Measurements from ENCODE around the gene GRID2.

Gene GRID2

DNA sequence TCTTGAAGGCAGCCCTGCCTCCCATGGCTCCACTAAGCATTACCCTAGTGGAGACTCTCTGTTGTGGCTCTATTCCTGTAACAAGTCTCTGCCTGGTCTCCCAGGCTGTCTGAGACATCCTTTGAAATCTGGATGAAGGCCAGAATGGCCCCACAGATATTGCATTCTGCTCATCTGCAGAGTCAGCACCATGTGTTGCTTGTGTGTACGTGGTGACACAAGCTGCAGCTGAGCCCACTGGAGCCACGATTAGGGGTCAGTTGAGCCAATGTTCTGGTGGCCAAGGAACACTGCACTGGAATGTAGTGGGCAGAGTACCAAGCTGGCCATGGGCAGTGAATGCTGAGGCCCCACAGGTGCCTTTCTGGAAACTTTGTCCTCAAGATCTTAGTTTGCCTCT, 29.2 kb downstream of the GRID2 start:
- DNase-seq (ENCODE audit: extremely low read depth, low read depth), result no peak
- no peak for TF ChIP-seq CTCF (IDR thresholded peaks at IDR 0.05; ENCODE audit: low read depth, low read length, missing control alignments)
- no peak overlapping the region for H3K4me3 ChIP-seq (replicated peaks; ENCODE audit: low read depth, low read length)

GRCh38 chr4:92334716-92335350, 31.1 kb downstream of the GRID2 start:
- no peak overlapping the region for H3K4me3 ChIP-seq (replicated peaks; ENCODE audit: low read depth, low read length)
- no peak for TF ChIP-seq CTCF (IDR thresholded peaks at IDR 0.05; ENCODE audit: low read depth, low read length, missing control alignments)
- DNase-seq (ENCODE audit: extremely low read depth, low read depth), result no peak

DNA sequence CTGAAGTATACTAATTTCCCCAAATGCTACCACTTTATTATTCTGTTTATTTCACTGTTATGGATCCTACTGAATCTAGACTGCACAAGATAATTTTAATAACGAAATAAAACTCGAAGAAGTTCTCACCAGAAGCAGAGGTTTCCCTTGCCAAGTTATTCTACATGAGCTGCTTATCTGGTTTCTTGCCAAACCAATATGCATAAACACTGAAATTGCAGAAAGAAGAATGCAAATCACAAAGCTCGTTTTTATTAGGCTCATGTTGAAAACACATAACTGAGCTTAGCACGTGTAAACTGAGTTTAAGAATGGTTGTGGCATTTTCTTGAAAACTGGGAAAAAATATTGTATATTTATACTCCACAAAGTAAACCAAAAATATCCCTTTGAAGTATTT, 35.9 kb downstream of the GRID2 start:
- no peak for DNase-seq (ENCODE audit: extremely low read depth, low read depth)
- no peak overlapping the region for H3K4me3 ChIP-seq (replicated peaks; ENCODE audit: low read depth, low read length)
- no peak for TF ChIP-seq CTCF (IDR thresholded peaks at IDR 0.05; ENCODE audit: low read depth, low read length, missing control alignments)

DNA sequence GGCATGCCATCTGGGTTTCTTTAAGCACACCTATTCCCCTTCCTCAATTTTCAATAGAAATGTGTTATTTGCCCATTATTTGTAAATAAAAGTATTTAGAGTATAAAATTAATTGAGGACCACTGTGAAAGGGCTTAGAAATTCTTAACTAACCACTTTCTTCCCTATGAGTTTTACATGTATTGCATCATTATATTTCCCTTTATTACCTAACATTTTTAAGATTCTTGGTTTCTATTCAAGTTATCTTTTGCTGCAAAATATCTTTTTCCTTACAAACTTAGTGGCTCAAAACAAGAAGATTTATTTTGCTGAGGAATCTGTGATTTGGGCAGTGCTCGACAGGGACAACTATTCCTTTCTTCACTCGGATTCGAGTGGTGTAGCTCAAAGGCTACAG, 40.5 kb downstream of the GRID2 start:
- TF ChIP-seq CTCF (IDR thresholded peaks at IDR 0.05; ENCODE audit: low read depth, low read length, missing control alignments), result no peak
- no peak for DNase-seq (ENCODE audit: extremely low read depth, low read depth)
- no peak overlapping the region for H3K4me3 ChIP-seq (replicated peaks; ENCODE audit: low read depth, low read length)

DNA sequence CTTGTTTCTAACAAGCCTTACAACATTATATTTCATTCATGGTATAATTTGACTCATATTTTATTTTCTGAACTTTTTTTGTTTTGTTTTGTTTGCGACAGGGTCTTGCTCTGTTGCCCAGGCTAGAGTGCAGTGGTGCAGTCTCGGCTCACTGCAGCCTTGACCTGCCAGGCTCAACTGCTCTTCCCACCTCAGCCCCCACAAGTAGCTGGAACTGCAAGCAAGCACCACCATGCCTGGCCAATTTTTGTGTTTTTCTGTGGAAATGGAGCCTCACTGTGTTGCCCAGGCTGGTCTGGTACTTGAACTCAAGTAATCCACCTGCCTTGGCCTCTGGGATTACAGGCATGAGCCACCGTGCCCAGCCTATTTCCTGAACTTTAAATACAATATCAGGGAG, 42.5 kb downstream of the GRID2 start:
- no peak overlapping the region for H3K4me3 ChIP-seq (replicated peaks; ENCODE audit: low read depth, low read length)
- TF ChIP-seq CTCF (IDR thresholded peaks at IDR 0.05; ENCODE audit: low read depth, low read length, missing control alignments), result no peak
- no peak for DNase-seq (ENCODE audit: extremely low read depth, low read depth)

DNA sequence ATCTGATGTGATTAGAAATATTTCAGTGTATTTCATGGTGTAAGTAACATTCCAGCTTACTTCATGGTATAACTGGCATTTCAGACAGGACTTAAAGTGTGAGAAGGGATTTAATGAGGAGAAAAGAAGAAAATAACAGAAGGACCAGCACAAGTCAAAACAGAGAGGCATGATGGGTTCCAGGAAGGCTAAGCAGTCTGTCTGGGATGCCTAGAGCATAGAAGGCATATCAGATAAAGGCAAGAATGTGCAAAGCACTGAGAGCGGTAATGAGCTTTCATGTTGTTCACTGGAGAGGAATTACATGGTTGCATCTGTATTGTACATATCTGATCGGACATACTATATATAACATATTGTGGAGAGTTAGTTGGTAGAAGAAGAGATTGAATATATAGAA, 54.2 kb downstream of the GRID2 start:
- no peak overlapping the region for H3K4me3 ChIP-seq (replicated peaks; ENCODE audit: low read depth, low read length)
- no peak for DNase-seq (ENCODE audit: extremely low read depth, low read depth)
- no peak for TF ChIP-seq CTCF (IDR thresholded peaks at IDR 0.05; ENCODE audit: low read depth, low read length, missing control alignments)

GRCh38 chr4:92359491-92359890, 55.7 kb downstream of the GRID2 start:
- no peak overlapping the region for H3K4me3 ChIP-seq (replicated peaks; ENCODE audit: low read depth, low read length)
- no peak for DNase-seq (ENCODE audit: extremely low read depth, low read depth)
- no peak for TF ChIP-seq CTCF (IDR thresholded peaks at IDR 0.05; ENCODE audit: low read depth, low read length, missing control alignments)
